ENCODE data around the gene GFER. TPM values are rescaled to one million over a fixed set of nuclear protein-coding genes. Genes with fewer than 3 reads are reported as not detected.

The GFER gene
- total RNA-seq, 1 experiment from 2014 or later, result 17.0 TPM

DNA sequence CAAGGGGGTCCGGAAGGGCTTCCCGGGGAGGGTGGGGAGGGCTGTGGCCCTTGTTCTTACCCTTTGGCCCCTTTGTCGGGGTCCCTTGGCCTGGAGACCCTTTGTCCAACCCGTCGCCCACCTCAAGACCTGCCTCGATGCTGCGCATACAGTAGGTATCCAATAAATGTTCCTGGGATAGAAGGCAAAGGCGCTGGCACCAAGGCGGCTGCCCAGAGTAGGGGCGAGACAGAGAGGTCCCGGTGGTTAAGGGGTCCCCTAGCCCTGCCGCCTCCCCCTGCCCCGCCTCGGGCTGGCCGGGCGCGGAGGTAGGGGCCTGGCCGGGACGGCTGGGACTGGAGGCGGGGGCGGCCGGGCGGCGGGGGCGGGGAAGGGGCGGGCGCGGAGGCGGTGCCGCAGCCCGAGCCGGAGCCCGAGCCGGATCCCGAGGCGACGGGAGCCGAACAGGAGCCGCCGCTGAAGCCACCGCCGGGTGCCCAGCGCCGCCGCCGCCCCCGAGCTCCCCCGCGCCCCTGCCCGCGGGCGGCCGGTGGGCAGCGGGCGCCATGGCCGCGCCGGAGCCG lies 42.5 kb downstream of the GFER start, which contains the start of gene NHERF2:
NHERF2 (plus strand) TSS at position 442 of the 563 bp plus-strand sequence; CDS start at position 546, 104 bp downstream.
- H3K9me3 ChIP-seq (ENCODE audit: low read length), result no peaks in the 10 kb centered on the region
- H2AFZ ChIP-seq (ENCODE audit: low read length), result no peak within 1 kb of the TSS
- no peaks in the 10 kb centered on the region for H3K36me3 ChIP-seq (ENCODE audit: insufficient read depth, low read length)
- no peak within 1 kb of the TSS for H3K9ac ChIP-seq (ENCODE audit: low read length)
- no peaks in the 10 kb centered on the region for H3K27me3 ChIP-seq (ENCODE audit: low read length)
- no peak within 1 kb of the TSS for H3K27ac ChIP-seq (ENCODE audit: low read length)
- H3K79me2 ChIP-seq (ENCODE audit: low read length), result no peaks in the 10 kb centered on the region
- H3K4me2 ChIP-seq (ENCODE audit: low read depth, low read length, poor library complexity, severe bottlenecking), result no peak within 1 kb of the TSS
- no peak for DNase-seq
- peaks cover 7% of the 10 kb centered on the region for H3K4me1 ChIP-seq (ENCODE audit: low read length)
- no peaks in the 10 kb centered on the region for H4K20me1 ChIP-seq (ENCODE audit: insufficient read depth, low read depth, low read length)
- H3K4me3 ChIP-seq (ENCODE audit: low read length), result no peak within 1 kb of the TSS
- no peaks in the 10 kb centered on the region for H3K9me2 ChIP-seq (replicated peaks; ENCODE audit: insufficient read depth, low read length)

DNA sequence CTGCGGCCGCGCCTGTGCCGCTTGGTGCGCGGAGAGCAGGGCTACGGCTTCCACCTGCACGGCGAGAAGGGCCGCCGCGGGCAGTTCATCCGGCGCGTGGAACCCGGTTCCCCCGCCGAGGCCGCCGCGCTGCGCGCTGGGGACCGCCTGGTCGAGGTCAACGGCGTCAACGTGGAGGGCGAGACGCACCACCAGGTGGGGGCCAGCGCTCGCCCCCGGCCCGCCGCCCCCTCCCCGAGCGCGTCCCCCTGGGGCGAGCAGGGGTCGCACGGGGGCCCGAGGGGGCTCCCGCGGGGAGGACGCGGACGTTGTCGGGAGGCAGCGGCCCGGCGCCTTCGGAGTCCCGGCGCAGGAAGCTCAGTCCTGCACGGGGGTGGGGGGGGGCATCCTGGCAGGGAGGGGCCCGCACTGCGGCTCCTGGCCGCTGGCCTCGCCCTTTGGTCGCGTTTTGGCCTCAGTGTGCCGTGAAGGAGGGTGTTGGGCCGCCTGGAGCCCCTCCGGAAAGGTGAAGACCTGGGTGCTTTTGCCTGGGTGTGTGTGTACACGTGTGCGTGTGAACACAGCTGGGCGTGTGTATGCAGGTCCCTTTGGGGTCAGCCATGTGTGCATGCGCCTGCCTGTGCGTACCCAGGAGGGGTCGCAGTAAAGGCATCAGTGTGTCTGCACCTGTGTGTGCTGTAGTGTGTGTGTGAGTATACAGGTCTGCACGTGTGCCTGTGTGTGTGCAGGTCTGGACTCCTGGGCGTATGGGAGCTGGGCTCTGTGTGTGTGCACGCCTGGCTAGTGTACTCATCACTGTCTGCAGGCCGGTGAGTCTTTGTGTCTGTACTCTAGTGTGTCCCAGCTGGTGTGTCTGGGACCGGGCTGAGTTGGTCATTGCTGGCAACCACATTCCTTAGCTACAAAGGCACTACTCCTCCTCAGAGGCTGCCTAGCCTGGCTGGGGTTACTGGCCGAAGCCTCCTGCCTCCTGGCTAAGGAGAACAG lies 43.3 kb downstream of the GFER start:
- H3K27ac ChIP-seq (ENCODE audit: low read length), result no peak overlapping the region
- H3K9me3 ChIP-seq (ENCODE audit: low read length), result no peaks in the 10 kb centered on the region
- no peak for DNase-seq
- no peaks in the 10 kb centered on the region for H3K9me2 ChIP-seq (replicated peaks; ENCODE audit: insufficient read depth, low read length)
- no peak overlapping the region for H3K9ac ChIP-seq (ENCODE audit: low read length)
- no peaks in the 10 kb centered on the region for H3K79me2 ChIP-seq (ENCODE audit: low read length)
- H3K4me2 ChIP-seq (ENCODE audit: low read depth, low read length, poor library complexity, severe bottlenecking), result no peak overlapping the region
- peaks cover 7% of the 10 kb centered on the region for H3K4me1 ChIP-seq (ENCODE audit: low read length)
- no peaks in the 10 kb centered on the region for H4K20me1 ChIP-seq (ENCODE audit: insufficient read depth, low read depth, low read length)
- H3K36me3 ChIP-seq (ENCODE audit: insufficient read depth, low read length), result no peaks in the 10 kb centered on the region
- no peak overlapping the region for H2AFZ ChIP-seq (ENCODE audit: low read length)
- H3K4me3 ChIP-seq (ENCODE audit: low read length), result no peak overlapping the region
- no peaks in the 10 kb centered on the region for H3K27me3 ChIP-seq (ENCODE audit: low read length)

- Histone ChIP-seq H3K27ac (ENCODE audit: low read length) (no peak overlapping the region), H3K79me2 (ENCODE audit: low read length) (no peaks in the 10 kb centered on the region), H3K9me2 (replicated peaks; ENCODE audit: insufficient read depth, low read length) (no peaks in the 10 kb centered on the region), H3K4me3 (ENCODE audit: low read length) (no peak overlapping the region), H3K9me3 (ENCODE audit: low read length) (no peaks in the 10 kb centered on the region), H3K4me1 (ENCODE audit: low read length) (peaks cover 4% of the 10 kb centered on the region; the same call in 1 of the 2 replicates), H3K4me2 (ENCODE audit: low read depth, low read length, poor library complexity, severe bottlenecking) (no peak overlapping the region), H4K20me1 (ENCODE audit: insufficient read depth, low read depth, low read length) (no peaks in the 10 kb centered on the region), H2AFZ (ENCODE audit: low read length) (no peak overlapping the region), H3K27me3 (ENCODE audit: low read length) (no peaks in the 10 kb centered on the region), H3K9ac (ENCODE audit: low read length) (no peak overlapping the region), H3K36me3 (ENCODE audit: insufficient read depth, low read length) (no peaks in the 10 kb centered on the region)
- no peak for DNase-seq
Measured at GRCh38 chr16:2028146-2028545, 44.2 kb downstream of the GFER start.

- H3K79me2 ChIP-seq (ENCODE audit: low read length), result no peaks in the 10 kb centered on the region
- H4K20me1 ChIP-seq (ENCODE audit: insufficient read depth, low read depth, low read length), result no peaks in the 10 kb centered on the region
- H3K27me3 ChIP-seq (ENCODE audit: low read length), result no peaks in the 10 kb centered on the region
- H3K4me3 ChIP-seq (ENCODE audit: low read length), result no peak overlapping the region
- no peaks in the 10 kb centered on the region for H3K9me3 ChIP-seq (ENCODE audit: low read length)
- no peak overlapping the region for H3K4me2 ChIP-seq (ENCODE audit: low read depth, low read length, poor library complexity, severe bottlenecking)
- no peaks in the 10 kb centered on the region for H3K9me2 ChIP-seq (replicated peaks; ENCODE audit: insufficient read depth, low read length)
- no peak for DNase-seq
- H3K27ac ChIP-seq (ENCODE audit: low read length), result no peak overlapping the region
- no peaks in the 10 kb centered on the region for H3K4me1 ChIP-seq (ENCODE audit: low read length)
- H2AFZ ChIP-seq (ENCODE audit: low read length), result no peak overlapping the region
- H3K9ac ChIP-seq (ENCODE audit: low read length), result no peak overlapping the region
- H3K36me3 ChIP-seq (ENCODE audit: insufficient read depth, low read length), result no peaks in the 10 kb centered on the region
Measured at GRCh38 chr16:2028620-2029220, 44.7 kb downstream of the GFER start.

GRCh38 chr16:2029350-2029749 lies 45.4 kb downstream of the GFER start:
- Histone ChIP-seq H3K27me3 (ENCODE audit: low read length) (no peaks in the 10 kb centered on the region), H2AFZ (ENCODE audit: low read length) (no peak overlapping the region), H3K9ac (ENCODE audit: low read length) (no peak overlapping the region), H3K9me3 (ENCODE audit: low read length) (no peaks in the 10 kb centered on the region), H3K36me3 (ENCODE audit: insufficient read depth, low read length) (no peaks in the 10 kb centered on the region), H4K20me1 (ENCODE audit: insufficient read depth, low read depth, low read length) (no peaks in the 10 kb centered on the region), H3K4me3 (ENCODE audit: low read length) (no peak overlapping the region), H3K4me2 (ENCODE audit: low read depth, low read length, poor library complexity, severe bottlenecking) (no peak overlapping the region), H3K9me2 (replicated peaks; ENCODE audit: insufficient read depth, low read length) (no peaks in the 10 kb centered on the region), H3K27ac (ENCODE audit: low read length) (no peak overlapping the region), H3K4me1 (ENCODE audit: low read length) (no peaks in the 10 kb centered on the region), H3K79me2 (ENCODE audit: low read length) (no peaks in the 10 kb centered on the region)
- DNase-seq, result no peak

DNA sequence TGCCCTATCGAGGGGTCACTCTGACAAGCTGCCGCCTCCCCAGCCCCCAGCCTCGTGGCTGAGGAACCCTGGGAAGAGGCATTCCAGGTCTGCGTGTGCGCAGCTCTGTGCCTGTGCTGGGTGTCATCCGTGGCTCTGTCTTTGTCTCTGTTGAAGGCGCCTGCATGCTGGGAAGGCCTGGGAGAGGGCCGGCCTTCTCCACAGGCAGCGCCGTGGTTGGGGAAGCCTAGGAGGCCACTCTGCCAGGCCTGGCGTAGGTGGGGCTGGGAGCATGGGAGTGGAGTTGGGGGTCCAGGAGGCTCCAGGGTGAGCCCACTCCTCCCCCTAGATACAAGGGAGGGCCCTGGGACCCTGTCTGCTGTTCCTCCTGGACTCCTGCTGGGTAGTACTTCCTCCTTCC lies 46.0 kb downstream of the GFER start:
- Histone ChIP-seq H3K79me2 (ENCODE audit: low read length) (no peaks in the 10 kb centered on the region), H3K4me2 (ENCODE audit: low read depth, low read length, poor library complexity, severe bottlenecking) (no peak overlapping the region), H3K4me1 (ENCODE audit: low read length) (no peaks in the 10 kb centered on the region), H3K36me3 (ENCODE audit: insufficient read depth, low read length) (no peaks in the 10 kb centered on the region), H3K9ac (ENCODE audit: low read length) (no peak overlapping the region), H4K20me1 (ENCODE audit: insufficient read depth, low read depth, low read length) (no peaks in the 10 kb centered on the region), H2AFZ (ENCODE audit: low read length) (no peak overlapping the region), H3K27ac (ENCODE audit: low read length) (no peak overlapping the region), H3K9me2 (replicated peaks; ENCODE audit: insufficient read depth, low read length) (no peaks in the 10 kb centered on the region), H3K9me3 (ENCODE audit: low read length) (no peaks in the 10 kb centered on the region), H3K4me3 (ENCODE audit: low read length) (no peak overlapping the region), H3K27me3 (ENCODE audit: low read length) (no peaks in the 10 kb centered on the region)
- no peak for DNase-seq

- no peaks in the 10 kb centered on the region for H3K27me3 ChIP-seq (ENCODE audit: low read length)
- no peak overlapping the region for H3K4me2 ChIP-seq (ENCODE audit: low read depth, low read length, poor library complexity, severe bottlenecking)
- no peaks in the 10 kb centered on the region for H4K20me1 ChIP-seq (ENCODE audit: insufficient read depth, low read depth, low read length)
- no peaks in the 10 kb centered on the region for H3K79me2 ChIP-seq (ENCODE audit: low read length)
- no peak for DNase-seq
- H2AFZ ChIP-seq (ENCODE audit: low read length), result no peak overlapping the region
- H3K4me1 ChIP-seq (ENCODE audit: low read length), result no peaks in the 10 kb centered on the region
- H3K27ac ChIP-seq (ENCODE audit: low read length), result no peak overlapping the region
- H3K9ac ChIP-seq (ENCODE audit: low read length), result no peak overlapping the region
- no peaks in the 10 kb centered on the region for H3K9me2 ChIP-seq (replicated peaks; ENCODE audit: insufficient read depth, low read length)
- H3K36me3 ChIP-seq (ENCODE audit: insufficient read depth, low read length), result no peaks in the 10 kb centered on the region
- H3K9me3 ChIP-seq (ENCODE audit: low read length), result no peaks in the 10 kb centered on the region
- H3K4me3 ChIP-seq (ENCODE audit: low read length), result no peak overlapping the region
Measured at GRCh38 chr16:2031081-2031577, 47.1 kb downstream of the GFER start.

All from Karpas-422 (cell line).